OCI-M1 (cell line): Measurements from ENCODE around the gene FGFRL1.

ENCODE experiments used
- DNase-seq: peaks from one replicate; lab custom pipeline; 2025; lab: John Stamatoyannopoulos, UW

Gene FGFRL1

DNA sequence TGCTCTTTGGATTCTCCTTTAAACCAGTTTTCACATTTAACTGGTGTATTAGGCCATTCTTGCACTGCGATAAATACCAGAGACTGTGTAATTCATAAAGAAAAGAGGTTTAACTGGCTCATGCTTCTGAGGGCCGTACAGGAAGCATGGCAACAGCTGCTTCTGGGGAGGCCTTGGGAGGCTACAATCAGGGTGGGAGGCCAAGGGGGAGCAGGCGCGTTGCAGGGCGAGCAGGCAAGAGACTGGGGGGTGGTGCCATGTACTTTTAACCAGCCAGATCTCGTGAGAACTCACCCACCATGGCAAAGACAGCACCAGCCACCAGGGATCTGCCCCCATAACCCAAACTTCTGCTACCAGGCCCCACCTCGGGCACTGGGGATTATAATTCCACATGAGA, 63.8 kb downstream of the FGFRL1 start:
- DNase-seq, result no peak

DNA sequence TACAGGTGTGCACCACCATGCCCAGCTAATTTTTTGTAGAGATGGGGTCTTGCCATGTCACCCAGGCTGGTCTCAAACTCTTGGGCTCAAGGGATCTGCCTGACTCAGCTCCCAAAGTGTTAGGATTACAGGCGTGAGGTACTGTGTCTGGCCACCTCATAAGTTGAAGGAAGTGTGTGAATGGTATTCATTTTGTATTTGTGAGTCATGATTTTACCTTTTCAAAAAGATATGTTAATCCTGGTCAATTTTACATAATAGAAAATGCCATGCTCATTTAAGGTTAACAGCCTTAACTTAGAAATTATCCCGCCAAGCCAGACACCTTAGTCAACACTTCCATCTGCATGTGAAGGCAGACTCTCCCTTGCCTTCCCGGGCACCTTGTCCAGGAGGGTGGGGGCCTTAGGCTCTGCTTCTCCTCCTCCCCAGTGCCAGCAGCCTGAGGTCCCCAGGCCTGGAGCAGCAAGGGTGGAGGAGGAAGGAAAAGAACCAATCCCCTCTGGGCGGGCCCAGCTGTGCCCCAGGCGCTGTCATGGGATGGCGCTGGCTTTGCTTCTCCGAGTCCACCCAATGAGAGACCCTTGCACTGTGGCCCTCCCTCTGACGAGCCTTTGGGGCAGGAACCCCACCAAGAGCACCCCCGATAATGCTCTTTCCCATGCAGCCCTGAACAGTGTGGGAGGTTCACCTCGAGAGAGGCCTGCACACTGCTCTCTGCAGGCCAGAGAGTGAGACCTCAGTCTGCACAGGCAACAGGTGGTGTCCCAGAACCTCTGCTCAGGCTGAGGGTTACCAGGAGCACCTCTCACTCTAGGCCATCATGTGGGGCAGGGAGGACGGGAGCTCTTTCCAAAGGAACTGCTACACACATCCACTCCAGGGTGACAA, 64.6 kb downstream of the FGFRL1 start:
- DNase-seq, result no peak
